Trophoblast cell (in vitro differentiated cells and primary cell): ENCODE measurements around the gene SRSF2.

ENCODE experiments used
- DNase-seq, 2 donors: peaks; one replicate each; pipeline ENCODE4 v3.0.0-alpha.2; 2016
- H2AFZ ChIP-seq: 2 replicates; pipeline ENCODE4 v1.6.1; 2013; ENCODE audit warnings: low read length, moderate library complexity, mild to moderate bottlenecking; ENCODE audit not compliant: insufficient read depth, poor library complexity
- H2AK5ac ChIP-seq: 2 replicates; pipeline ENCODE4 v1.6.1; 2013; ENCODE audit warnings: mild to moderate bottlenecking, low read length
- H2BK120ac ChIP-seq: 2 replicates; pipeline ENCODE4 v1.6.1; 2013; ENCODE audit warnings: low read length, mild to moderate bottlenecking, moderate library complexity; ENCODE audit not compliant: insufficient read depth, poor library complexity
- H2BK12ac ChIP-seq: 2 replicates; pipeline ENCODE4 v1.6.1; 2013; ENCODE audit warnings: mild to moderate bottlenecking, low read length, moderate library complexity
- H2BK5ac ChIP-seq: 2 replicates; pipeline ENCODE4 v1.6.1; 2013; ENCODE audit warnings: low read length, low read depth, moderate library complexity, mild to moderate bottlenecking; ENCODE audit not compliant: poor library complexity
- H3K14ac ChIP-seq: 2 replicates; pipeline ENCODE4 v1.6.1; 2013; ENCODE audit warnings: mild to moderate bottlenecking, low read length
- H3K18ac ChIP-seq: 2 replicates; pipeline ENCODE4 v1.6.1; 2013; ENCODE audit warnings: mild to moderate bottlenecking, low read length
- H3K23ac ChIP-seq: 2 replicates; pipeline ENCODE4 v1.6.1; 2013; ENCODE audit warnings: low read length
- H3K27ac ChIP-seq: 2 replicates; pipeline ENCODE4 v1.5.1; 2013; ENCODE audit warnings: low read depth, mild to moderate bottlenecking, inconsistent platforms, low read length, moderate library complexity
- H3K27me3 ChIP-seq: 2 replicates; pipeline ENCODE4 v1.6.1; 2013; ENCODE audit warnings: inconsistent platforms, mild to moderate bottlenecking, low read length, moderate library complexity; ENCODE audit not compliant: insufficient read depth
- H3K36me3 ChIP-seq, 2 experiments: 1 replicate in 1 of 2; 2 replicates in 1 of 2; pipeline ENCODE4 v1.6.1; 2013; ENCODE audit warnings: low read length in 2 of 2, mild to moderate bottlenecking in 2 of 2, moderate library complexity in 1 of 2; ENCODE audit not compliant: insufficient read depth in 2 of 2, control insufficient read depth in 1 of 2
- H3K4ac ChIP-seq: 2 replicates; pipeline ENCODE4 v1.6.1; 2013; ENCODE audit warnings: low read depth, mild to moderate bottlenecking, low read length, moderate library complexity
- H3K4me1 ChIP-seq, 2 experiments: 1 replicate in 1 of 2; 2 replicates in 1 of 2; pipeline ENCODE4 v1.6.1; 2013; ENCODE audit warnings: low read length in 2 of 2, mild to moderate bottlenecking in 2 of 2, moderate library complexity in 1 of 2; ENCODE audit not compliant: insufficient read depth in 2 of 2, control insufficient read depth in 1 of 2
- H3K4me2 ChIP-seq: 2 replicates; pipeline ENCODE4 v1.6.1; 2013; ENCODE audit warnings: inconsistent platforms, mild to moderate bottlenecking, low read length, moderate library complexity
- H3K4me3 ChIP-seq: 2 replicates; pipeline ENCODE4 v1.5.1; 2013; ENCODE audit warnings: mild to moderate bottlenecking, low read depth, low read length, inconsistent platforms
- H3K79me1 ChIP-seq: one replicate; pipeline ENCODE4 v1.6.1; 2013; ENCODE audit warnings: low read length
- H3K79me2 ChIP-seq: 2 replicates; pipeline ENCODE4 v1.6.1; 2013; ENCODE audit warnings: low read length, mild to moderate bottlenecking; ENCODE audit not compliant: control insufficient read depth, insufficient read depth, poor library complexity
- H3K9ac ChIP-seq: 2 replicates; pipeline ENCODE4 v1.6.1; 2013; ENCODE audit warnings: mild to moderate bottlenecking, low read length
- H3K9me3 ChIP-seq: 2 replicates; pipeline ENCODE4 v1.6.1; 2013; ENCODE audit warnings: low read depth, mild to moderate bottlenecking, control low read depth, inconsistent platforms, low read length; ENCODE audit not compliant: insufficient read depth
- H4K12ac ChIP-seq: 2 replicates; pipeline ENCODE4 v1.6.1; 2013; ENCODE audit warnings: low read depth, mild to moderate bottlenecking, low read length, moderate library complexity
- H4K8ac ChIP-seq: 2 replicates; pipeline ENCODE4 v1.6.1; 2013; ENCODE audit warnings: low read depth, mild to moderate bottlenecking, low read length, moderate library complexity
- H4K91ac ChIP-seq: one replicate; pipeline ENCODE4 v1.6.1; 2013; ENCODE audit warnings: low read depth, mild to moderate bottlenecking, low read length, moderate library complexity
- WGBS: extraction: QIAGEN DNeasy Blood & Tissue Kit; methylation state at CpG from one replicate; pipeline ENCODE4 v1.1.7; 2013; ENCODE audit warnings: missing lambda C conversion rate; ENCODE audit not compliant: insufficient read length, insufficient coverage; ENCODE audit errors: extremely low coverage; 5-methylcytosine and 5-hydroxymethylcytosine counted together

SRSF2 gene

DNA sequence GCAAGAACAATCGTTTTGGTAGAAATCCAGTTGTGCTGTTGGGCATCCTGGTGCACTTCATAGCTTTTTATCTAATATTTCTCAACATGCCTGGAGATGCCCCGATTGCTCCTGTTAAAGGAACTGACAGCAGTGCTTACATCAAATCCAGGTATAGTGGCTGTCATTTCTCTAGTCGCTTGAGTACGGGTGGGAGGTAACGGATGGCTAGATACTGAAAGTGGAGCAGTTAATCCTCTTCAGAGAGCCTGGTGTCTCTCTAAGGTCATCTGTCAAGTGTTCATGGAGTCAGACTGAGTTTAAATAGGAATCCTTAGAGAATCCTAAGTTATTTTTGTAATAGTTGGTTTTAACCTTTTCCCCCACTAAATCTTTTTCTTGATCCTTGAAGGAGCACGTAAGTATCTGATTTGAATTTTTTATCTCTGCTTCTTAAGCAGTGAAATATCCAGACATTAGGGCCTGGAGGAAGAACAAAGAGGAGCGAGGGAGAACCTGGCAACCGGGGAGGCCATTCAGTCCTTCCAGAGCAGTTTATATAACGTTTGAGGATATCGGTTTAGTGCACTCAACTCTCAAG, 38.0 kb upstream of the SRSF2 start:
- H2BK12ac ChIP-seq: no peak overlapping the region
- peaks cover 15 to 22% of the 10 kb centered on the region in 2 experiments for H3K36me3 ChIP-seq
- H3K4ac ChIP-seq: no peak overlapping the region
- no peak overlapping the region for H3K14ac ChIP-seq
- WGBS: no CpG with 5 or more reads among the region's 10 CpGs
- peaks cover 0 to 5% of the 10 kb centered on the region in 2 experiments for H3K4me1 ChIP-seq
- no peak overlapping the region for H2BK5ac ChIP-seq
- H3K4me2 ChIP-seq: no peak overlapping the region
- H3K18ac ChIP-seq: no peak overlapping the region
- H3K27ac ChIP-seq: no peak overlapping the region
- H3K27me3 ChIP-seq: no peaks in the 10 kb centered on the region
- H4K91ac ChIP-seq: no peak overlapping the region
- H3K79me1 ChIP-seq: no peaks in the 10 kb centered on the region
- no peak overlapping the region for H3K4me3 ChIP-seq
- H3K79me2 ChIP-seq: no peaks in the 10 kb centered on the region
- H4K8ac ChIP-seq: no peak overlapping the region
- H3K9ac ChIP-seq: no peak overlapping the region
- H2AFZ ChIP-seq: no peak overlapping the region
- no peak overlapping the region for H3K23ac ChIP-seq
- H2BK120ac ChIP-seq: no peak overlapping the region
- DNase-seq: no peak
- H2AK5ac ChIP-seq: no peak overlapping the region
- no peak overlapping the region for H4K12ac ChIP-seq
- no peaks in the 10 kb centered on the region for H3K9me3 ChIP-seq

DNA sequence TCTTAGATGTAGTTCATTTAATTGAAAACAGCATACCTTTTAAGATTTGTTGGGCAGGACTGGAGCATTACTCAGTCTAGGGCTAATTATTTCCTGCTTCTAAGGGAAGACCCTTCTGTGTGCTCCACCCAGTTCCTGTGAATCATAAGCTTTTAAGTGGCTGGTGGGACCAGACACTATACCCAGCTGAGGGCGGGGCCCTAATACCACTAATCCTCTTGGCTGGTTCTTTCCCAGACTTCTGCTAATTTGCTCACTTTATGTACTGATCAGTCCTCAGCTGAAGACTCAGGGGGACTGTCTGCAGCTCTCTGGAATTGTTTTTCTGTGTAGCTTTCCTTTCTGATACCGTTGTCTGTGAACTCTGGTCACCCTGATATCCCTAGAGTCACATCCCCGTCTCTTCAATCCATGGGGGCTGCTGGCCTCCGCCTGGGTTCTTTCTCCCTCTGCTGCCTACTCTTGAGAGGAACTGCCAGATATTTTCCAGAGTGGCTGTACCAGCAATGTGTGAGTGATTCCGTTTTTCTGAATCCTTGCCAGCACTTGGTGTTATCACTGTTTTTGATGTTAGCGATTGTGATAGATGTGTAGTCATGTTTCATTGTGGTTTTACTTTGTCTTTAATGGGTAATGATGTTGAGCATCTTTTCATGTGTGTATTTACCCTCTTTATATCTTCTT, 35.9 kb upstream of the SRSF2 start:
- Histone ChIP-seq H2BK12ac (peak overlapping the region; percentile 24), H3K36me3 (peaks cover 12 to 17% of the 10 kb centered on the region in 2 experiments), H3K23ac (no peak overlapping the region), H3K4me2 (peak overlapping the region; percentile 0), H3K27ac (peak overlapping the region; percentile 61), H3K9ac (no peak overlapping the region), H2AK5ac (peak overlapping the region; percentile 68), H4K91ac (no peak overlapping the region), H3K9me3 (no peaks in the 10 kb centered on the region), H3K79me1 (no peaks in the 10 kb centered on the region), H4K8ac (peak overlapping the region; percentile 4), H3K4me1 (peaks cover 0 to 5% of the 10 kb centered on the region in 2 experiments), H3K4ac (no peak overlapping the region), H2BK5ac (no peak overlapping the region), H2AFZ (no peak overlapping the region), H3K27me3 (no peaks in the 10 kb centered on the region), H3K14ac (no peak overlapping the region), H3K4me3 (no peak overlapping the region), H3K18ac (no peak overlapping the region), H3K79me2 (no peaks in the 10 kb centered on the region), H2BK120ac (no peak overlapping the region), H4K12ac (no peak overlapping the region)
- peak in 1 of 2 donors; percentile 12 for DNase-seq
- WGBS: no CpG with 5 or more reads among the region's 6 CpGs

DNA sequence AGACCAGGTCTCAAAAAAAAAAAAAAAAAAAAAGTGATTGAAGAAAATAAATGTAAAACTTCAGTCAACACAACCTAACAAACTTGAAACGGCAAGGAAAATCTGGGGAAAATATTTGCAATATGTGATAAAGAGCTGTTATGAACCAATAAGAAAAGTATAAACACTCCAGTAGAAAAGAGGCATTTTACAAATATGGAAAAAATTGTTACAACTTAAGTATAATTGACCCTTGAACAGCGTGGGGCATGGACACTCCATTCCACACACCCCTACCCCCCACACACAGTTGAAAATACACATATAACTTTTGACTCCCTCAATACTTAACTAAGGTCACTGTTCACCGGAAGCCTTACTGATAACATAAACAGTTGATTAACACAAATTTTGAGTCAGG, 21.4 kb upstream of the SRSF2 start:
- Histone ChIP-seq H3K4me1 (no peaks in the 10 kb centered on the region), H3K27me3 (no peaks in the 10 kb centered on the region), H2AFZ (no peak overlapping the region), H3K27ac (no peak overlapping the region), H4K91ac (no peak overlapping the region), H3K14ac (no peak overlapping the region), H3K9me3 (no peaks in the 10 kb centered on the region), H3K4me3 (no peak overlapping the region), H3K18ac (no peak overlapping the region), H4K12ac (no peak overlapping the region), H3K4ac (no peak overlapping the region), H2BK120ac (no peak overlapping the region), H3K79me2 (no peaks in the 10 kb centered on the region), H3K23ac (no peak overlapping the region), H3K9ac (no peak overlapping the region), H3K4me2 (no peak overlapping the region), H2BK5ac (no peak overlapping the region), H2BK12ac (no peak overlapping the region), H3K36me3 (peaks cover 5 to 7% of the 10 kb centered on the region in 2 experiments), H4K8ac (no peak overlapping the region), H3K79me1 (no peaks in the 10 kb centered on the region), H2AK5ac (no peak overlapping the region)
- WGBS: no CpG with 5 or more reads among the region's 3 CpGs
- no peak for DNase-seq

DNA sequence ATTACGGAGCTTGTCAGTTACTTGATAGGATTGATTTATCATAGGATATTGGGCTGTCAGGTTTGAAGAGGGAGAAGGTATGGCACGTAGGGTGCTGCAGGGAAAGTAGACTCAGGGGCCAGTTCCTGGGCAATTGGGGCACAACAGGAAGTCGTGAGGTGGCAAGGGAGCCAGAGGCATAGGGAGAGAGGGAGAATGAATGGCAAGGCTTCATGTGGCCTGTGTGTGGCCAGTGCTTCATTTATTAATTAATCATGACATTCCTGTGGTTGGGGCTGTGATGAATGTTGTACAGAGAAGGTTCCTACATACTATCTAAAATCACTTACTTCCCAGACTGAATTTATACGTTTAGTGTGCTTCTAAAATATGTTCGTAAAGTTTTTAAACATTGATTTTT, 20.1 kb upstream of the SRSF2 start:
- Histone ChIP-seq H2AFZ (no peak overlapping the region), H2AK5ac (no peak overlapping the region), H3K4me2 (no peak overlapping the region), H3K18ac (no peak overlapping the region), H3K27me3 (no peaks in the 10 kb centered on the region), H4K91ac (no peak overlapping the region), H2BK120ac (no peak overlapping the region), H3K9me3 (no peaks in the 10 kb centered on the region), H2BK12ac (no peak overlapping the region), H3K23ac (no peak overlapping the region), H4K12ac (no peak overlapping the region), H3K36me3 (peaks cover 7% of the 10 kb centered on the region in 2 experiments), H3K4ac (no peak overlapping the region), H3K27ac (no peak overlapping the region), H2BK5ac (no peak overlapping the region), H3K79me1 (no peaks in the 10 kb centered on the region), H3K79me2 (no peaks in the 10 kb centered on the region), H3K9ac (no peak overlapping the region), H4K8ac (no peak overlapping the region), H3K4me3 (no peak overlapping the region), H3K14ac (no peak overlapping the region), H3K4me1 (no peaks in the 10 kb centered on the region)
- WGBS: no CpG with 5 or more reads among the region's 5 CpGs
- no peak for DNase-seq
